EL (cell line): ENCODE results near the gene PC.

Source experiments
- DNase-seq: peaks from one replicate; pipeline ENCODE4 v3.0.0-alpha.2; 2016

Gene PC

DNA sequence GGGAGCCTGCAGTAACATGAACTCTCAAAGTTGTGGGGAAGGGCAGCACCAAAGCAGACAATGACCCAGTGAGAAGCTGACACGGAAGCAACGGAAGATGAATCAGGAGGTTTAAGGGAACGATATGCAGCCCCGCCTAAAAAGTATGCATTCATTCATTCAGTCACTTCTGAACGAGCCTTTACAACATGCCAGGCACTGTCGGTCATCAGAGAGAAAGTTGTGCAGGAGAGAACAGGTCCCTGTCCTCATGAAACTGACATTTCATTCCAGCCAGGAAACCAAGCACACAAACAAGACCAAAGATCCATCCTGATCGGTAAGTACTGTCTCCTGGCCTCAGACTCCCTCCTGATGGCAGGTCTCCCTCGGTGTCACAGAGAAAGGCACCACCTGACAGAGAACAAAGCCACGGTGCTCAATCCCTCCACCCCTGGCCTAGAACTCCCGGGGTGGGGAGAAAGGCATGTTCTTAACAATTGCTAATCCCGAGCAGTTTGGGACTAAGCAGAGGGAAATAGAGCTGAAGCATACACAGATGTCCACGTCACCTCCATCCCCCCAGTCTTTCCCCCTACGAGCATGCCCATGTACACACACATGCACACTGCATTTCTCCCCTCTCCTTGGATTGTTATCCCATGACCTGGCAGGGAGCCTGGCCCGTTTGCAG is 52.0 kb downstream of the PC start:
- no peak for DNase-seq

GRCh38 chr11:66905631-66906030 is 52.6 kb downstream of the PC start:
- no peak for DNase-seq

- DNase-seq: no peak
These were observed 53.1 kb downstream of the PC start for GRCh38 chr11:66904981-66905521.

DNA sequence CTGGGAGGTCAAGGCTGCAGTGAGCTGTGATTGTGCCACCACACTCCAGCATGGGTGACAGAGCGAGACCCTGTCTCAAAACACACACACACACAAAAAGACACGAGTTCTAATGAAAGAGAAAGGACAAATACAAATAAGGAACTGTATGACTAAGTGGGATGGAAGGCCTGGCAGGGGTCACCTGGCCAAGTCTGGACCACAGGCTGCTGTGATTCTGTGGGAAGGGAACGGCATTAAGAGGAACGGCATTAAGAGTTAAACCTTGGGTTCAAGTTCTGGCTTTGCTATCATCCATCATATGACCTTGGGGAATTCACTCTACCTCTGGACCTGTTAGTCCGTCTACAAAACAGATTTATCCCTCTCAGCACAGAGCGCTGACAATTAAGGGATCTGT is 53.6 kb downstream of the PC start:
- DNase-seq: no peak

- DNase-seq: peak; percentile 41
These were observed 54.1 kb downstream of the PC start for GRCh38 chr11:66904055-66904454.

GRCh38 chr11:66902486-66903177 is 55.6 kb downstream of the PC start:
- no peak for DNase-seq

GRCh38 chr11:66901964-66902390 is 56.2 kb downstream of the PC start:
- no peak for DNase-seq

DNA sequence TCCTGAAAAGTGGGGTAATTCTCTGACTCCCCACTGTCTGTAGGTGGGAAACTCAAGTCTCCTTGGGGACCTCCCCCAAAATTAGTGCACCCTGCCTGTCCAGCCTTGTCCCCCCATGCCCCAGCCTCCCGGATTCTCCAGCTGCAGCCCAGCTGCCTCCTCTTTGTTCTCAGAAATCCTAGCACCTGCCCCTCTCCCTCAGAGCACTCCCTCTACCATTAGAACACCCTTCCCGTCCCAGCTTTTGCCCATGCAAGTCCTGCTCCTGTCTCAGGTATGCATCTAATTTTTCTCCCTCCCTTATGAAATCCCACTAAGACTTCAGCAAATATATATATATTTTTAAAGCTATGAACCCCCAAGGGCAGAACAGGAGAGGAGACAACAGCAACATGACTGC is 64.0 kb downstream of the PC start:
- DNase-seq: no peak

- DNase-seq: peak; percentile 27
These were observed 65.3 kb downstream of the PC start for GRCh38 chr11:66892911-66893310.

DNA sequence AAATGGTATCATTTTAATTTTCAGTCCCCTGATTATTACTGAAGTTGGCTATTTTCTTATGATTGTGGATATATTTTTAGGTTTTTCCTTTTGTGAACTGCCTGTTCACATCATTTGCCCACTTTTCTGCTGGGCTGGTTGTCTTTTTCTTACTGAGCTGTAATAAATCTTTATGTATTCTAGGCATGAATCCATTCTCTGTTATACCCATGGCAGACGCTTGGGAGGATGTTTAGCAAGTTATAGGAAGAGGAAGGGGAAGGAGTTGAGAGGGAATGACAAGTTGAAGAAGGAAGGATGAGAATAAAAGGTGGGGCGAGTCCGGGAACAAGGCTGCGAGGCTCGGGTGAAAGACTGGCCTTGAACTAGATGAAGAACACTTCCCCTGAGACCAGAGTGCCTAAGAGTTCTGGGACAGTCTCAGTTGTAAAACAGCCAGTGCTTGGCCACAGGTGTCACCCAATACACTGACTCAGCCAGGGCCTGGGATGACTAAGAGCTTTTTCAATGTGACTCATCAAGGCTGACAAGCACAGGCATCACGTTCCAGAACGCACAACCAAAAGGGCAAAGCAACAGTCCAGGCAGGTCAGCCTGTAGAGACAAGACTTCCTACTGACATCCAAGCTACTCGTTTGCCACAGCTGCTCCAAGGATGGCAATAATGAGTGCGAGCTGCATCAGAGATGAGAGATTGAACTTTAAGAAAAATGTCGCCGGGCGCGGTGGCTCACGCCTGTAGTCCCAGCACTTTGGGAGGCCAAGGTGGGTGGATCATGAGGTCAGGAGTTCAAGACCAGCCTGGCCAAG is 66.1 kb downstream of the PC start:
- DNase-seq: peak; percentile 97

DNA sequence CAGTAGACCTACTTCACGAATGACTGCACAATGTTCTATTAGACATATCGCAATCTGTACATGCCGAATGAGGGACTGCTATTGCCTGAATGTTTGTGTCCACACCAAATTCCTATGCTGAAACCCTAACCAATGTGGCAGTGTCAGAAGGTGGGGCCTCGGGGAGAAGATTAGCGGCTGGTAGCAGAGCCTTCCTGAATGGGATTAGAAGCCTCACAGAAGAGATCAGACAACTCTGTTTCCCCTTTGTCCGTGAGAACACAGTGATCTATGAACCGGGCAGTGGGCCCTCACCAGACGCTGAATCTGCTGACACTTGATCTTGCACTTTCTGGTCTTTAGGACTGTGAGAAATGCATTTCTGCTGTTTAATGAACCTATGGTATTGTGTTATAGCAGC is 68.2 kb downstream of the PC start:
- DNase-seq: no peak

DNA sequence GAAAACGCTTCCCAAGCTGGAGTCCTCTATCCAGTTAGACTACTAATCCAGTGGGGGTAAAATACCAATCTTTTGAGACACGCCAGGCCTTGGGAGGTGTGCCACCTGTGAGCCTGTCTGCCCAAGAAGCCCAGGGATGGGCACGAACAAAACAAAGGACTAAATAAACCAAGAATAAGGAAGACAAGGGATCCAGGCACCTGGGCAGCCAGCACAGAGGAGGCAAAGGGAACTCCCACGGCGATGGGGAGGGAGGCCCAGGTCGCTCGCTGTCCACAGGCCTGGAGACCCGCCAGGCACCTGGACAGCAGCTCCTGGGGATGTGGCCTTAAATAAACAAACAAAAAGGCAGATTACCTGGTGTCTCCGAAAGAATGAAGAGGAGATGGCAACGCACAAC is 69.9 kb downstream of the PC start:
- no peak for DNase-seq

- DNase-seq: no peak
These were observed 70.7 kb downstream of the PC start for GRCh38 chr11:66887526-66887925.

GRCh38 chr11:66886671-66887221 is 71.4 kb downstream of the PC start:
- peak; percentile 20 for DNase-seq

GRCh38 chr11:66885950-66886440 is 72.2 kb downstream of the PC start:
- no peak for DNase-seq

GRCh38 chr11:66885469-66885868 is 72.7 kb downstream of the PC start:
- DNase-seq: no peak

GRCh38 chr11:66884443-66884842 is 73.7 kb downstream of the PC start:
- DNase-seq: no peak

- peak; percentile 77 for DNase-seq
These were observed 74.9 kb downstream of the PC start for GRCh38 chr11:66883016-66883965.

GRCh38 chr11:66882561-66883015 is 75.6 kb downstream of the PC start:
- DNase-seq: no peak

DNA sequence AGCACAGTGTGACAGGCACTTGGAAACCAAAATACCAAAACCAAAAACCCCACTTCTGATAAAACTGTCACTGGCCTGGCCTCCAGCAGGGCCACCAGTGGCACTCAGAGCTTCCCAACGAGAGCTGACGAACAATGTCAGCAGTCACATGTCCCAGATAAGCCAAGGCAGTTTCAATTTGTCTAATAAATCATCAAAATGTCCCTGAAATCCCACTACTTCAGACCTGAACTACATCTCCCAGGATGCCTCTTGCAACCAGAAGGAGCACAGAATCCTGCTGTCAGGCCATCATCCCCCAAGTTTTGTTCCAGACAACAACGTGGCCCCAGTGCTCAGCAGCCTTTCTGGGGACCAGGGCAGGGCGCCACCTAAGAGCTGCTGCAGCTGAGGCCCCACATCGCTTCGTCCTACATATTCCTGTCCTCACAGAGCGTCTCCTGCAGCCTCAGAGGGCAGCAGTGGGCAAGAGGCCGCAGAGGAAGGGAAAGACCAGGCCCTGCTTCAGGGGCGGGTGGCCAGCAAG is 76.2 kb downstream of the PC start:
- DNase-seq: no peak

DNA sequence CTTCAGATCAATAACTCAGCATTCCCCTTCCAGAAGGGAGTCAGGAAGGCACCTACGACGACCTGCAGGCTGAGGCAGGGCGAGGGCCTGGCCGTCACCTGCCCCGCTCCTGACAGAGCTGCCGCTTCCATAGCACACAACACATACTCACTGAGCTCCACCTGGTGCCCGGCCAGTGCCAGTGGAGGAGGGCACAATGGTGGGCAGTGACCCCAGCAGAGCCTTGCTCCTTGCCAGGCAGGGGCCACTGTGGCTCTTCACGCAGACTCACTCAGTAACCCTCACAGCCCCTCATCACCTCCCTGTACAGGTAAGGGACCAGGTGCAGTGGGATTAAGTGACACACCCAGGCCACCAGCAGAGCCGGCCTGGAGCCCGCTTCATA is 76.7 kb downstream of the PC start:
- DNase-seq: no peak
